ENCODE data around the gene ALAS1.
"Not testable (repeated sequence)": the region's sequence is repeated elsewhere in the genome, so short reads cannot be mapped to it uniquely, and the experiment has no call there.

ALAS1 gene

GRCh38 chr3:52197842-52198625 lies at the start of gene ALAS1:
TSS of gene ALAS1 (plus strand) at chr3:52198160. CDS start at chr3:52199242, 1,082 bp downstream.
- peak within 1 kb of the TSS; percentile 85 for H3K4me3 ChIP-seq (ENCODE audit: low read length)
- H3K36me3 ChIP-seq (ENCODE audit: control insufficient read depth, insufficient read depth, low read length): peaks cover 10% of the 10 kb centered on the region
- H3K9ac ChIP-seq (ENCODE audit: low read length): peak within 1 kb of the TSS; percentile 93
- H3K27me3 ChIP-seq (ENCODE audit: control insufficient read depth, insufficient read depth, low read length): no peaks in the 10 kb centered on the region
- peaks cover 62% of the 10 kb centered on the region for H3K4me1 ChIP-seq (ENCODE audit: control insufficient read depth, insufficient read depth, low read length)
- H3K9me3 ChIP-seq (ENCODE audit: control insufficient read depth, low read length): no peaks in the 10 kb centered on the region

DNA sequence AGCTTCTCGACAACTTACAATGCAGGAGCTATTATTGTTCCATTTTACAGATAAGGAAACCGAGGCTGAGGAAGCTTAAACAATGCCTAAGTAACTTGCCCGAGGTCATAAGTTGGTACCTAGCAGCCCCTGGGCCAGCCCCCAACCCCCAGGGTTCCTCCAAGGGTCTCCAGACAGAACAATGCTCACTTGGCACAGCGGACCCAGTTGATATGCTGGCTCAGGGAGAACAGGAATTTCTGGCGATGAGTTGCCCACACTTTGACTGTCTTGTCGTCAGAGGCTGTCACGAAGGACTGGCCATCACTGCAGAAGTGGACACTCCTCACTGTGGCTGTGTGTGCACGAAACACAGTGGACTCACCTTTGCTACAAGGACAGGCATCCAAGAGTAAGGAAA lies 48.9 kb upstream of the ALAS1 start:
- Histone ChIP-seq H3K9ac (ENCODE audit: low read length) (no peak overlapping the region), H3K4me1 (ENCODE audit: control insufficient read depth, insufficient read depth, low read length) (peaks cover 19% of the 10 kb centered on the region), H3K36me3 (ENCODE audit: control insufficient read depth, insufficient read depth, low read length) (no peaks in the 10 kb centered on the region), H3K9me3 (ENCODE audit: control insufficient read depth, low read length) (no peaks in the 10 kb centered on the region), H3K27me3 (ENCODE audit: control insufficient read depth, insufficient read depth, low read length) (no peaks in the 10 kb centered on the region), H3K4me3 (ENCODE audit: low read length) (no peak overlapping the region)

- H3K4me1 ChIP-seq (ENCODE audit: control insufficient read depth, insufficient read depth, low read length): peaks cover 12% of the 10 kb centered on the region
- no peak overlapping the region for H3K9ac ChIP-seq (ENCODE audit: low read length)
- H3K4me3 ChIP-seq (ENCODE audit: low read length): no peak overlapping the region
- no peaks in the 10 kb centered on the region for H3K27me3 ChIP-seq (ENCODE audit: control insufficient read depth, insufficient read depth, low read length)
- no peaks in the 10 kb centered on the region for H3K36me3 ChIP-seq (ENCODE audit: control insufficient read depth, insufficient read depth, low read length)
- H3K9me3 ChIP-seq (ENCODE audit: control insufficient read depth, low read length): no peaks in the 10 kb centered on the region
Measured at GRCh38 chr3:52149726-52150125, 48.2 kb upstream of the ALAS1 start.

- no peaks in the 10 kb centered on the region for H3K27me3 ChIP-seq (ENCODE audit: control insufficient read depth, insufficient read depth, low read length)
Measured at GRCh38 chr3:52150357-52150756, 47.6 kb upstream of the ALAS1 start.

DNA sequence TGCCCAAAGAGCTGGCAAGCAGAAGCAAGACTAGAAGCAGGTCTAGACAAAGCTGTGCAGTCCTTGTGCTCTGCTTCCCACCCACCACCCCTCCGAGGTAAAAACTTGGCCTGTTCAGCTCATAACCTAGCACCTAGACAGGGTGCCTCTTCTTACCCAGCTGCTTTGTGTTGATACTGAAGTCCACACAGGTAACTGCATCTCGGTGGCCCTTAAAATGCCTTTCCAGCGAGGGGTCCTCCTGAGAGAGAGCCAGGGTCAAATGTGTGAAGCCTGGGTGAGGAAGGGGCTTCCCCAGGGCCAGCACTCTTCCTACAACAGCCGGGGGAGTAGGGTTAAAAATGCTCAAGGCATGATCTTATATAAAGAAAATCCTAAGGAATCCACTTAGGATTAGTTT lies 47.1 kb upstream of the ALAS1 start:
- H3K9me3 ChIP-seq (ENCODE audit: control insufficient read depth, low read length): no peaks in the 10 kb centered on the region

More at GRCh38 chr3:52150357-52150756, 47.6 kb upstream of the ALAS1 start:
- Histone ChIP-seq H3K9me3 (ENCODE audit: control insufficient read depth, low read length) (no peaks in the 10 kb centered on the region), H3K4me3 (ENCODE audit: low read length) (no peak overlapping the region), H3K36me3 (ENCODE audit: control insufficient read depth, insufficient read depth, low read length) (no peaks in the 10 kb centered on the region), H3K4me1 (ENCODE audit: control insufficient read depth, insufficient read depth, low read length) (peaks cover 13% of the 10 kb centered on the region), H3K9ac (ENCODE audit: low read length) (no peak overlapping the region)

GRCh38 chr3:52151991-52152390 lies 46.0 kb upstream of the ALAS1 start:
- not testable (repeated sequence) for H3K27me3 ChIP-seq (ENCODE audit: control insufficient read depth, insufficient read depth, low read length); H3K36me3 ChIP-seq (ENCODE audit: control insufficient read depth, insufficient read depth, low read length); H3K4me3 ChIP-seq (ENCODE audit: low read length); H3K9me3 ChIP-seq (ENCODE audit: control insufficient read depth, low read length); H3K9ac ChIP-seq (ENCODE audit: low read length)
- H3K4me1 ChIP-seq (ENCODE audit: control insufficient read depth, insufficient read depth, low read length): peaks cover 19% of the 10 kb centered on the region

More for the DNA sequence above, 47.1 kb upstream of the ALAS1 start:
- Histone ChIP-seq H3K9ac (ENCODE audit: low read length) (no peak overlapping the region), H3K27me3 (ENCODE audit: control insufficient read depth, insufficient read depth, low read length) (no peaks in the 10 kb centered on the region), H3K36me3 (ENCODE audit: control insufficient read depth, insufficient read depth, low read length) (no peaks in the 10 kb centered on the region), H3K4me1 (ENCODE audit: control insufficient read depth, insufficient read depth, low read length) (peaks cover 17% of the 10 kb centered on the region), H3K4me3 (ENCODE audit: low read length) (no peak overlapping the region)

- H3K4me3 ChIP-seq (ENCODE audit: low read length): peak overlapping the region; percentile 61
- no peaks in the 10 kb centered on the region for H3K36me3 ChIP-seq (ENCODE audit: control insufficient read depth, insufficient read depth, low read length)
- no peaks in the 10 kb centered on the region for H3K9me3 ChIP-seq (ENCODE audit: control insufficient read depth, low read length)
- no peaks in the 10 kb centered on the region for H3K27me3 ChIP-seq (ENCODE audit: control insufficient read depth, insufficient read depth, low read length)
- H3K9ac ChIP-seq (ENCODE audit: low read length): peak overlapping the region; percentile 49
- H3K4me1 ChIP-seq (ENCODE audit: control insufficient read depth, insufficient read depth, low read length): peaks cover 19% of the 10 kb centered on the region
Measured at GRCh38 chr3:52153389-52154096, 44.4 kb upstream of the ALAS1 start.

- Histone ChIP-seq H3K27me3 (ENCODE audit: control insufficient read depth, insufficient read depth, low read length) (no peaks in the 10 kb centered on the region), H3K9me3 (ENCODE audit: control insufficient read depth, low read length) (no peaks in the 10 kb centered on the region), H3K4me3 (ENCODE audit: low read length) (peak within 1 kb of the TSS; percentile 61), H3K4me1 (ENCODE audit: control insufficient read depth, insufficient read depth, low read length) (peaks cover 19% of the 10 kb centered on the region), H3K36me3 (ENCODE audit: control insufficient read depth, insufficient read depth, low read length) (no peaks in the 10 kb centered on the region), H3K9ac (ENCODE audit: low read length) (peak within 1 kb of the TSS; percentile 82)
Measured at GRCh38 chr3:52154135-52155094, 43.5 kb upstream of the ALAS1 start, which contains the start of gene POC1A. TSS of gene POC1A (minus strand) at chr3:52154423. CDS start at chr3:52154372, 51 bp downstream.

GRCh38 chr3:52155912-52156311 lies 42.0 kb upstream of the ALAS1 start:
- Histone ChIP-seq H3K4me1 (ENCODE audit: control insufficient read depth, insufficient read depth, low read length) (peaks cover 19% of the 10 kb centered on the region), H3K36me3 (ENCODE audit: control insufficient read depth, insufficient read depth, low read length) (no peaks in the 10 kb centered on the region), H3K9ac (ENCODE audit: low read length) (no peak overlapping the region), H3K4me3 (ENCODE audit: low read length) (no peak overlapping the region), H3K27me3 (ENCODE audit: control insufficient read depth, insufficient read depth, low read length) (no peaks in the 10 kb centered on the region), H3K9me3 (ENCODE audit: control insufficient read depth, low read length) (no peaks in the 10 kb centered on the region)

- no peak overlapping the region for H3K4me3 ChIP-seq (ENCODE audit: low read length)
- H3K36me3 ChIP-seq (ENCODE audit: control insufficient read depth, insufficient read depth, low read length): no peaks in the 10 kb centered on the region
- H3K4me1 ChIP-seq (ENCODE audit: control insufficient read depth, insufficient read depth, low read length): peaks cover 16% of the 10 kb centered on the region
- H3K9ac ChIP-seq (ENCODE audit: low read length): no peak overlapping the region
- H3K9me3 ChIP-seq (ENCODE audit: control insufficient read depth, low read length): no peaks in the 10 kb centered on the region
- no peaks in the 10 kb centered on the region for H3K27me3 ChIP-seq (ENCODE audit: control insufficient read depth, insufficient read depth, low read length)
Measured at GRCh38 chr3:52159503-52159902, 38.5 kb upstream of the ALAS1 start.

- no peak overlapping the region for H3K4me3 ChIP-seq (ENCODE audit: low read length)
Measured at GRCh38 chr3:52162250-52162872, 35.6 kb upstream of the ALAS1 start.

More at GRCh38 chr3:52162250-52162872, 35.6 kb upstream of the ALAS1 start:
- Histone ChIP-seq H3K9me3 (ENCODE audit: control insufficient read depth, low read length) (no peaks in the 10 kb centered on the region), H3K36me3 (ENCODE audit: control insufficient read depth, insufficient read depth, low read length) (no peaks in the 10 kb centered on the region), H3K9ac (ENCODE audit: low read length) (no peak overlapping the region), H3K27me3 (ENCODE audit: control insufficient read depth, insufficient read depth, low read length) (no peaks in the 10 kb centered on the region), H3K4me1 (ENCODE audit: control insufficient read depth, insufficient read depth, low read length) (peaks cover 5% of the 10 kb centered on the region)

All from mucosa of stomach (tissue), 1 donor.